ENCODE data around the gene JAGN1.
A peak's percentile ranks its signal among the peaks of the same experiment; 100 is the strongest.
"Not testable (repeated sequence)": the region's sequence is repeated elsewhere in the genome, so short reads cannot be mapped to it uniquely, and the experiment has no call there.

JAGN1 gene

DNA sequence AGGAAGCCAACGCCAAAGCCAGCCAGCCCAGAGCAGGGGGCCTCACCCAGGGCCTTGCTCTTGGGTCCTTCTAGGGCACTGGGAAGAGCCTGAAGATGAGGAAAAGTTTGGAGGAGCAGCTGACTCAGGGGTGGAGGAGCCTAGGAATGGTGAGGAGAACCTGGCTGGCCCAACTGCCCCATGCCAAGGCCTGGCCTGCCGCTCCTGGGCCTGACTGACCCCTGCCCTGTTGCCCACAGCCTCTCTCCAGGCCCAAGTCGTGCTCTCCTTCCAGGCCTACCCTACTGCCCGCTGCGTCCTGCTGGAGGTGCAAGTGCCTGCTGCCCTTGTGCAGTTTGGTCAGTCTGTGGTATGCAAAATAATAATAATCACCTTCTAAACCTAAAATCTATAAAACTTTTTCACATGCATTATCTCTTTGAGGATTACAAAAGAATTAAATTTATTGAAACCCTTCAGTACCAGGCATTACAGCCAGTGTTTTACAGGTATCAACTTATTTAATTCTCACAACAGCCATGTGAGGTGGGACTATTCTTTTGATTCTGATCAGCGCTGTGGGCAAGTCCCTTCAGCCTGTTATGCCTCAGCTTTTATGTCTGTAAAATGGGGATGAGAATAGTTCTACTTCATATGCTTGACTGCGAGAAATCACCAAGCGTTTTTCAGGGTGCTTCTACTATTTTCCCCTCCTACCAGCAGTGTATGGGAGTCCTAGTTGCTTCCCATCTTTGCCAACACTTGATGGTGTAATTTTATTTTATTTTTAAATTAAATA, 28.0 kb downstream of the JAGN1 start:
- DNase-seq (ENCODE audit: low spot score) = no peak

GRCh38 chr3:9928158-9928557, 37.7 kb downstream of the JAGN1 start:
- DNase-seq (ENCODE audit: low spot score) = no peak

DNA sequence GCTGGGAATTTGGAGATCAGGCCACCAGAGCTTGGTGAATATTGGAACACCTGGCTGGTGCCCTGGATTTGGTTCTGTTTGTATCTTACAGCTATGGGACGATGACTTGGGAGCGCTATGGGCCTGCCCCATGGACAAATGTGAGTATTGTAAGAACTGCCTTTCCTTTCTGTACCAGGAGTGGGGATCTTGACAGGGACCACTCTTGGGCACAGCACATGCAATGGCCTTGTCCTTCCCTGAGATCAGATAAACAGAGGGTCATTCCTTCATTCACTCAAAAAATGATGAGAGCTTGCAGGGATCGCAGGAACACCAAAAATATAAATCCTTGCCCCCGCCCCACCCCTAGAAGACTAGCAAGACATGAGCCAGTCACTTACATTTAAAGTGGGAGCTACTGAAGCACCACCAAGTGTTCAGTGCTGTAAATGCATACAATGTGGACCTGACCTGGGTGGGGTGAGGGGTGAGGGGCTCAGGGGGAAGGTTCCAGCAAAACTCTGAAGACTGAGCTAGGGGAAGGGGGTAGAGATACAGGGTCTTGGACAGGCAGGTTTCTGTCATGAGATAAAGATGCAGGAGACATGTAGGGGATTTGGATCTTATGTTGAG, 40.5 kb downstream of the JAGN1 start:
- DNase-seq (ENCODE audit: low spot score) = no peak

DNA sequence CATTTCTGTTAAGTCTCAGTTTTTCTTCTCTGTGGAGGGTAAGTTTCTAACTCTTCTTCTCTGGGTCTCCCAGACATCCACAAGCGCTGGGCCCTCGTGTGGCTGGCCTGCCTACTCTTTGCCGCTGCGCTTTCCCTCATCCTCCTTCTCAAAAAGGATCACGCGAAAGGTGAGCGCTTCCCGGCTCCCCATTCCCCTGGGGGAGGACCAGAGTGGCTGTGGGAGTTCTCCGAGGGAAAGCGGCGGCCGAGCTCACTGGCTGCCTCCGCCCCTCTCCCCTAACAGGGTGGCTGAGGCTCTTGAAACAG, 42.1 kb downstream of the JAGN1 start:
- DNase-seq (ENCODE audit: low spot score) = no peak

- peak; percentile 90 for DNase-seq (ENCODE audit: low spot score)
Measured at GRCh38 chr3:9932843-9933560, 42.6 kb downstream of the JAGN1 start.

GRCh38 chr3:9933561-9934234, 43.3 kb downstream of the JAGN1 start, which contains the start of gene CRELD1:
TSS of gene CRELD1 (plus strand) at chr3:9933834. CDS start at chr3:9934439, 605 bp downstream.
- DNase-seq (ENCODE audit: low spot score) = peak; percentile 96

DNA sequence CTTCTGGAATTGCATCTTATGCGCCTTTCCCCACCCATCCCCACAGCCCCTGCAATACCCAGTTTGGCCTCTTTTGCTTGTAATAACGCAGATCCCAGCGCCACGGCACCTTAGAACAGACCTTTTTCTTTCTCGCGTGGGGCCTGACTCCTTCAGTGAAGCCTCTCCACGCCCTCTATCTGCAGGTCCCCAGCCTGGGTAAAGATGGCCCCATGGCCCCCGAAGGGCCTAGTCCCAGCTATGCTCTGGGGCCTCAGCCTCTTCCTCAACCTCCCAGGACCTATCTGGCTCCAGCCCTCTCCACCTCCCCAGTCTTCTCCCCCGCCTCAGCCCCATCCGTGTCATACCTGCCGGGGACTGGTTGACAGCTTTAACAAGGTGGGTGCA, 43.8 kb downstream of the JAGN1 start:
- DNase-seq (ENCODE audit: low spot score) = no peak

DNA sequence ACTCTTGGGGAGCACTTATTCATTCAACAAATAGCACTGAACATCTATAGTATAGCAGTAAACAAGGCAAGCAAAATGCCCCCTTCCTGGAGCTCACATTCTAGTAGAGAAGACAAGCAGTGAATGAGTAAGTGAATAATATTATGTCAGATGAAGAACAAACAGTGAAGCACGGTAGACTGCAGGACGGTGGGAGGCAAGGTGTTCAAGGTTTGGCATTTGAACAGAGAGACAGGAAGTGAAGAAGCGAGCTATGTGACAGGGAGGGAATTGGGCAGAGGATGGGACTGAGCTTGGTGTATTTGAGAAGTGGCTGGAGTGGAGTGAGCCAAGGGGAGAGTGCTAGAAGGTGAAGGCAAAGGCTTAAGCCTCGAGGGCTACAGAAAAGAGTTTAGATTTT, 44.6 kb downstream of the JAGN1 start:
- DNase-seq (ENCODE audit: low spot score) = no peak

DNA sequence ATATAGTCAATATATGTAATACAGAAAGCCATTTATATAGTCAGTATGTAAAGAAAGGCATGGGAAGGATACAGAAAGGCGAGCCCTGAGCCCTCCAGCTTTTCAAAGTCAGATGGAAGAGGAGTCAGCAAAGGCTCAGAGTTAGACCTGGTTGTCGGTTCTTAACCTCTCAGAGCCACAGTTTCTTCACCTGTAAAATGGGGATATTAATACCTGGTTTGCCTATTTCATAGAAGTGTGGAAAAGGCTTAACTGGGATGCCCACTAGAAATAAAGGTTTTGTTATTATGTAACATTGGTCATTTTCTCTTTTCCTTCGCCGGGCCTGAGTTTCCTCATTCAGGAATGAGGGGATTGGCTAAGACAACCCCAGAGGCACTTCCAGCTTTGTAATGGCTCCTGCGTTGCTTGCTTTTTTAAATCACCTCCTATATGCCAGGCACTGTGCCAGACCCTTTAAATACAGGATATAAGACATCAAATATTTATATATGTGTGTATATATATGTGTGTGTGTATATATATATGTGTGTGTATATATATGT, 45.6 kb downstream of the JAGN1 start:
- DNase-seq (ENCODE audit: low spot score) = no peak

GRCh38 chr3:9937486-9938238, 47.3 kb downstream of the JAGN1 start:
- no peak for DNase-seq (ENCODE audit: low spot score)

GRCh38 chr3:9938966-9939365, 48.6 kb downstream of the JAGN1 start:
- DNase-seq (ENCODE audit: low spot score) = no peak

- DNase-seq (ENCODE audit: low spot score) = not testable (repeated sequence)
Measured at GRCh38 chr3:9939906-9940305, 49.5 kb downstream of the JAGN1 start.

GRCh38 chr3:9940746-9941145, 50.3 kb downstream of the JAGN1 start:
- DNase-seq (ENCODE audit: low spot score) = no peak

DNA sequence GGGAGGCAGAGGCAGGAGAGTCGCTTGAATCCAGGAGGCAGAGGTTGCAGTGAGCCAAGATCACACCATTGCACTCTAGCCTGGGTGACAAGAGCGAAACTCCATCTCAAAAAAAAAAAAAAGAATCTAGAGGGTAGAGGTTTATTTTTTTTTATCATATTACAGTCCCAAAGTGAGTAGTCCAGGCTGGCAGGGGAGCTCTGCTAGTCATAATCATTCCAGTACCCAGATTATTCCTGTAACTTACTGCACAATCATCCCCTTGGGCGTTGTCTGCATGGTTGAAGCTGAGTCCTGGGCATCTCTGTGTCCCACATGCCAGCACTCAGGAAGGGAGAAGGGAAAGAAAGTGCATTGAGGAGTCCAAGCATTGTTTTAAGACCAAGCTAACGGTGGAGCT, 51.8 kb downstream of the JAGN1 start:
- no peak for DNase-seq (ENCODE audit: low spot score)

- no peak for DNase-seq (ENCODE audit: low spot score)
Measured at GRCh38 chr3:9942934-9943690, 52.7 kb downstream of the JAGN1 start.

Data from GM03348 (cell line).